Activated CD8-positive, alpha-beta memory T cell treated with anti-CD3 and anti-CD28 coated beads, Interleukin-2, amount 50 U/mL, for 4 hours (primary cell): ENCODE data around the gene BUD23.
"Not testable (repeated sequence)": the region's sequence is repeated elsewhere in the genome, so short reads cannot be mapped to it uniquely, and the experiment has no call there.

Source experiments
- DNase-seq: peaks from one replicate; pipeline ENCODE4 v3.0.0-alpha.2; 2020

The BUD23 gene

GRCh38 chr7:73668103-73668885, 15.1 kb upstream of the BUD23 start:
- no peak for DNase-seq

GRCh38 chr7:73668886-73669230, 14.5 kb upstream of the BUD23 start:
- no peak for DNase-seq

DNA sequence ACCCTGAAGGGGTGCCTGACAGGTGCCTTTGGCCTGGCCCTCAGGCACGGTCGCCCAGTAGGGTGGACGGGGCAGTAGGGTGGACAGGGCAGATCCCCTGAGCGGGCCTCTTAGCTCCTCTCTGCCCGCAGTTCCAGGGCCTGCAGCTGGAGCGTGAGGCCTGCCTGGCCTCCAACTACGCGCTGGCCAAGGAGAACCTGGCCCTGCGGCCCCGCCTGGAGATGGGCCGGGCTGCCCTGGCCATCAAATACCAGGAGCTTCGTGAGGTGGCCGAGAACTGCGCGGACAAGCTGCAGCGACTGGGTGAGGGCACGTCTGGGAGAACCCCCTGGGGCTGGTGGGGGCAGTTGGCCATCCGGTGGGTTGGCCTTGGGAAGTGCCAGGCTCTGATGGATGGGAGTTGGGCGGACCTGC, 14.1 kb upstream of the BUD23 start:
- no peak for DNase-seq

- DNase-seq, result no peak
Observed at GRCh38 chr7:73669858-73670385, 13.5 kb upstream of the BUD23 start.

DNA sequence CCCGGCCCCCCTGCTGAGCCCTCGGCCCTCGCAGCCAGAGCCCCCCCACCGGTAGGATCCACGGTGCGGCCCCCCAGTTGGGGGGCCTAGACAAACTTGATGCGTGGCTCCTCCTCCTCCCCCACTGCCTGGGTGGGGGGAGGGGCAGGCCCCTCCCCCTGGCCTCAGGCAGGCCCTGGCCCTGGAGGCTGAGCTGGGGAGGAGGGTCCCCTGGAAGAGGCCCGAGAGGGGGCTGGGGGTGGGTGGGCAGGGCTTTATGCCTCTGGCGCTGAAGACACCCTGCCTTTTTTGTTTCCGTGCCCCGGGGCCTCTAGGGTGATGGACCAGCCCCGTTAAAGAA, 12.1 kb upstream of the BUD23 start:
- no peak for DNase-seq

- no peak for DNase-seq
Observed at GRCh38 chr7:73671857-73672445, 11.4 kb upstream of the BUD23 start.

DNA sequence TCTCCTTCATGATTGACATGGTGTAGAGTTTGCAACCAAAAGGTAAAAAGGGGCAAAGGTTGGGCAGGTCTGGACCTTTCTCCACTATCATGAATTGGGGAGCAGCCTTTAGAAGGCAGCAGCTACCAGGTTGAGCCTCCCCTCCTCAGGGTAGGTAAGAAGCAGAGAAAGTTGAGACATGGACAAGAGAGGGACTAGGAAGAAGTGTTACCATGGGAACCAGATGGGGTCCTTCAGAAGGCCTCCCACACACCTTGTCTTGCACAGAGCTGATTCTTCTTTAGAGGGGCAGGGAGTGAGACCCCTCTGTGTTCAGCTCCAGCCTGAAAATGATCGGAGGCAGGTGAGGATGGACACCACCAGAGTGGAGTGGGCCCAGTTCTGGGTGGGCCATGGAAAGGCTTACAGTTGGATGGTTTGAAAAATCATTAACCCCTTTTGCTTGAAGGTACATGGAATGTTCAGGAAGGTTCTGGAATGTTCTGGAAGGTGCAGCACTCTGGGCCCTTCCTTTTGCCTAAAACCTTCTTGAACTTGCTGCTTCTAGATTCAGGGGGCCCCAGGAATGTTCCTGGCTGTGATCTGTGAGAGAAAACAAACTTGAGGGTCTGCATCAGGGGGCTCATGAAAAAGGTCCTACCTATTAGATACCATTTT, 8.8 kb upstream of the BUD23 start:
- DNase-seq, result no peak

DNA sequence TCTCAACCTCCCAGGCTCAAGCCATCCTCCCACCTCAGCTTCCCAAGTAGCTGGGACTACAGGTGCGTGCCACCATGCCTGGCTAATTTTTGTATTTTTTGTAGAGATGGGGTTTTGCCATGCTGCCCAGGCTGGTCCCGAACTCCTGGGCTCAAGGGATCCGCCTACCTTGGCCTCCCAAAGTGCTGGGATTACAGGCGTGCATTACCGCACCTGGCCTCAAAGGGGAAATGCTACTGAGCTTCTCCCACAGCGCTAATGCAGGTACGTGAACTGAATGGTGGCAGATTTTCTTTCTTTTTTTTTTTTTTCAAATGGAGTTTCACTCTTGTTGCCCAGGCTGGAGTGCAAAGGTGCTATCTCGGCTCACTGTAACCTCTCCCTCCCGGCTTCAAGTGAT, 7.3 kb upstream of the BUD23 start:
- not testable (repeated sequence) for DNase-seq

DNA sequence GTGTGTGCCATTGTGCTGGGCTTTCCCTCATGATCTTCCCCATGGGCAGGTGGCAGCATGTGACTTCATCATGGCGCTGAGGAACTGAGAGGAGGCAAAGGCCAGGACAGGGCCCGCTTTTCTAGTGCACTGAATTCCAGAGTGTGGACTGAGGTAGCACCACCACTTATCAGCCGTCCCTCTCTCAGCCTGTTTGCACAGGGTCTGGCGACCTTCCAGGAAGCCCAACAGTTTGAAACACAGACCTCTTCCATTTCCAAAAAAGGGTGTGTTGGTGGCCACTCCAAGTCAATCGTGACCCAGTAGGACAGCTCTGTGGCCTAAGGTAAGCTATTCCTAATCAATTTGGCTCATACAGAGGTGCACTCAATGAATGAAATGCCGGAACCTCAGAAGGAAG, 4.5 kb upstream of the BUD23 start:
- DNase-seq, result no peak

DNA sequence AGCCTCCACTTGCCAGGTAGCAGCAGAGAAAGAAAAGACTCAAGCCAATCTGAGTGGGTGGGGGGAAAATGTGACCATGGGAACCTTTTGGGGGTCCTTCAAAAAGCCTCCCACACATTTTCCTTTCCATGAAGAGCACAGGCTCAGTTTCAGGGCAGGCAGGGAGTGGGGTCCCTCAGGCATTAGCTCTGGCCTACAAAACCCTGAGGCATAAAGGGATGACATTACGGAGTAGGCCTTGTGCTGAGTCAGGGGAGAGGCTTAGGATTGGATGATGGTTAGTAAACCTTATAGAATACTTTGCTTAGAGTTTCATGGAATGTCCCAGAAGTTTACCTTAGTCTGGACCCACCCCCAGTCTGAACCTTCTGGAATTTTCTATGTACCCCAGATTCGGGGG, 3.7 kb upstream of the BUD23 start:
- no peak for DNase-seq

DNA sequence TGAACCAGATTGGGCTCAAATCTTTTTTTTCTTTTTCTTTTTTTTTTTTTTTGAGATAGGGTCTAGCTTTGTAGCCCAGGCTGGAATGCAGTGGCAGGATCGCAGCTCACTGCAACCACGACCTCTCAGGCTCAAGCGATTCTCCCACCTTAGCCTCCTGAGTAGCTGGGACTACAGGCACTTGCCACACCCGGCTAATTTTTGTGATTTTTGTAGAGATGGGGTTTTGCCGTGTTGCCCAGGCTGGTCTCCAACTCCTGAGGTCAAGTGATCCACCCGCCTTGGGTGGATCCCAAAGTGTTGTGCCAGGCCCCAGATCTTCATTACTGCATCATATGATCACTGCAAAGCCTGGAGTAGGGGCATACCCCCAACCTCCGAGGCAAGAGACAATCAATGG, 2.9 kb upstream of the BUD23 start:
- no peak for DNase-seq

GRCh38 chr7:73681031-73681430, 2.4 kb upstream of the BUD23 start:
- no peak for DNase-seq

- no peak for DNase-seq
Observed at GRCh38 chr7:73682745-73683055, 697 bp upstream of the BUD23 start.

GRCh38 chr7:73683788-73684693, 644 bp downstream of the BUD23 start:
- no peak for DNase-seq

- no peak for DNase-seq
Observed at GRCh38 chr7:73685311-73685710, 1.9 kb downstream of the BUD23 start.

DNA sequence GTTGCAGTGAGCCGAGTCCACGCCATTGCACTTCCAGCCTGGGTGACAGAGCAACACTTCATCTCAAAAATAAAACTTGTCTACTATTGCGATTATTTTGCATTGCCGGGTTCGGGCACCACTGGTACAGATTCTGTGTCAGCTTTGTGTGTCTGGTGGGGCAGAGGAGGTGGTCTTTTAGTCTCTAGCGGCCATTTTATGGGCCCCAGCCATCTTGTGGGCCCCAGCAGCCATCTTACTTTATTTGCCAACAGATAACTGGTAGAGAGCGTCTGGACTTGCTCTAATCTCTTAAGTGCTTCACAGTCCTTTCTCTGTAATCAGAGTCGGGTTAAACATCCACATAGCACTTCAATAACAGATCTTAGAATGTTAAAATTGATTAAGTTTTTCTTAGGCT, 4.9 kb downstream of the BUD23 start:
- DNase-seq, result no peak

DNA sequence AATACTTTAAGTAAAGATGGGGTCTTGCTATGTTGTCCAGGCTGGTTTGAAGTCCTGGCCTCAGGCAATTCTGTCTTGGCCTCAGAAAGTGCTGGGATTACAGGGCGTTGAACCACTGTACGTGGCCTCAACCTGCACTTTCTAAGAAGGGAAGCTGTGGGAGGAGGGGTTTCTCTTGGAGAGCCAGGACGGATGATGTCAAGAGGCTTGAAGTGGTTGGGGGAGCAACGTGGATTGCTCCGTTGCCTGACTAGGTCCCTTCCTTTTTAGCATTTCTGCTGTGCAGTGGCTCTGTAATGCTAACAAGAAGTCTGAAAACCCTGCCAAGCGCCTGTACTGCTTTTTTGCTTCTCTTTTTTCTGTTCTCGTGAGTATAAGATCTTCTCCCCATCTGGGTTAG, 7.2 kb downstream of the BUD23 start:
- no peak for DNase-seq

- DNase-seq, result no peak
Observed at GRCh38 chr7:73696372-73696771, 13.0 kb downstream of the BUD23 start.

DNA sequence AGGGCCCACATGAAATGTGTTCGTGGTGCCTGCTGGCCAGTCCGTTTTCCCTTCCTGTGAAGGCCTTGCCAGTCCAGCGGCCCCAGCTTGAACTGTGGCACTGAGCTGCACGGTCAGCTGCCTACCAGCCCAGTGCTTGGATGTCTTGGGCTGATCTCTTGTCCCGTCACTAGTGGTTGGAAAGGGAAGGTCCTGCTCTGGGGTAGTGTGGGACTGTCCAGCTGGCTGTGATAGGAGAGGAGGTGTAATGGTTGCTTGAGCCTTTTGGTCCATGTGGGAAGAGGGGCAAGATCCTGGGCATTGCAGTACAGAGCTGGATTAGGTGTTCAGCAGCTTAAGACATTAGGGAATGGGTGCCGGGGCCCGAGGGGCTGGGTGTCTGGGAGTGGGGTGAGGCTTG, 15.0 kb downstream of the BUD23 start:
- no peak for DNase-seq

DNA sequence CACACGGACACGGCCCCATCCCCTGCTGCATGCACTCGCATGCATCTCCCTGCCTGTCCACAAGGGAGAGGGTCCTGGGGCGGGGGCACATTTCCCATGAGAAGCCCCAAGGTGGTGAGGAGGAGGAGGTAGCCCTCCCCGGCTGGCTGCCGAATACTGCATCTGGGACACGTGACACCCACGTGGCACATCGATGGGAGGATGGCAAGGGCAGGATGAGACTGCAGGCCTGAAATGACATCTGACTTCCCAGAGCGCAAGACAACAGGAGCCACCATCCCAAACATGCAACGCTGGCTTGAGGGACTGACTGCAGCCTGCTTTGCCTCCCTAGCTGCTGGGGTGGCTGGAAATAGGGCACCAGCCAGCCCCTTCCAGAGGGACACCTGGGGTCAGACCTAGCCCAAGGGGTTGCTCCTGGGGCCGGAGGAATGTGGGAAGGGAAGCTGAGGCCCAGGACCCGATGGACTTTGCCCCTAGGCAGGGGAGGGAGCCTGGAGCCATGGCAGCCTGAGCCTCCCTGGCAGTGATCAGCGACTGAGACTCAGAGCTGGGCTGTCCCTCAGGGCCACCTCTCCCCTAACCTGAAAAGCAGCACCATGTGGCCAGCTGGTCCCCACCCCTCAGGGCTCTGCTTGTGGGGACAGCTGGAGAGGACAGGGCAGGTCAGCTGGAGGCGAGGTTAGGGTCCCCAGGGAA, 16.1 kb downstream of the BUD23 start:
- no peak for DNase-seq

GRCh38 chr7:73700069-73700423, 16.6 kb downstream of the BUD23 start:
- DNase-seq, result no peak

- no peak for DNase-seq
Observed at GRCh38 chr7:73700581-73701134, 17.3 kb downstream of the BUD23 start.
